Activated naive CD4-positive, alpha-beta T cell treated with anti-CD3 and anti-CD28 coated beads, Interleukin-2, amount 50 U/mL, for 72 hours (primary cell): ENCODE measurements around the gene SLC38A10. TPM values are rescaled to one million over a fixed set of nuclear protein-coding genes. Genes with fewer than 3 reads are reported as not detected.
"Not testable (repeated sequence)": the region's sequence is repeated elsewhere in the genome, so short reads cannot be mapped to it uniquely, and the experiment has no call there.

ENCODE experiments used
- ATAC-seq, 2 donors: fragments of 150-1000 bp; cut with Tn5 transposase; 2 replicates each; pipeline ENCODE4 v1.10.0; 2021; ENCODE audit warnings: mild to moderate bottlenecking in 2 of 2, moderate library complexity in 2 of 2
- DNase-seq, 2 donors: peaks; one replicate each; pipeline ENCODE4 v3.0.0; 2021 to 2022; ENCODE audit warnings: low spot score in 2 of 2
- H3K27ac Mint-ChIP-seq, 2 donors: one replicate each; pipeline ENCODE4 v1.8.0; 2022; ENCODE audit warnings: mild to moderate bottlenecking in 2 of 2, mixed read lengths in 2 of 2
- H3K36me3 Mint-ChIP-seq, 2 donors: one replicate each; pipeline ENCODE4 v1.8.0; 2022; ENCODE audit warnings: mixed read lengths in 2 of 2
- H3K9me3 Mint-ChIP-seq, 2 donors: one replicate each; pipeline ENCODE4 v1.8.0; 2022; ENCODE audit warnings: mixed read lengths in 2 of 2
- total RNA-seq, 2 donors: library from RNA; stranded (reverse); gene quantifications; one replicate each; pipeline ENCODE4 v1.2.3, GENCODE V29; 2022

Gene SLC38A10
- total RNA-seq, 2 donors from 2014 or later: 19.9 to 72.0 TPM

GRCh38 chr17:81322271-81323082 lies 27.4 kb upstream of the SLC38A10 start:
- no peaks in the 10 kb centered on the region for H3K36me3 Mint-ChIP-seq
- no peak overlapping the region for H3K27ac Mint-ChIP-seq
- no peaks in the 10 kb centered on the region for H3K9me3 Mint-ChIP-seq
- peak; percentile 82 to 95 for ATAC-seq
- peak in 1 of 2 donors; percentile 66 for DNase-seq

GRCh38 chr17:81317961-81318605 lies 23.0 kb upstream of the SLC38A10 start:
- DNase-seq (no peak), ATAC-seq (no peak)
- Mint-ChIP-seq H3K9me3 (no peaks in the 10 kb centered on the region), H3K36me3 (no peaks in the 10 kb centered on the region), H3K27ac (no peak overlapping the region)

GRCh38 chr17:81317530-81317821 lies 22.4 kb upstream of the SLC38A10 start:
- ATAC-seq: no peak

GRCh38 chr17:81315885-81316391 lies 20.8 kb upstream of the SLC38A10 start:
- no peaks in the 10 kb centered on the region for H3K9me3 Mint-ChIP-seq
- no peak overlapping the region for H3K27ac Mint-ChIP-seq
- H3K36me3 Mint-ChIP-seq: no peaks in the 10 kb centered on the region
- DNase-seq: no peak
- no peak for ATAC-seq

More at GRCh38 chr17:81317530-81317821, 22.4 kb upstream of the SLC38A10 start:
- Mint-ChIP-seq H3K27ac (no peak overlapping the region), H3K9me3 (no peaks in the 10 kb centered on the region), H3K36me3 (no peaks in the 10 kb centered on the region)
- no peak for DNase-seq

GRCh38 chr17:81315129-81315884 lies 20.2 kb upstream of the SLC38A10 start:
- no peak for DNase-seq

GRCh38 chr17:81314398-81315081 lies 19.4 kb upstream of the SLC38A10 start:
- Mint-ChIP-seq H3K36me3 (no peaks in the 10 kb centered on the region), H3K27ac (no peak overlapping the region), H3K9me3 (no peaks in the 10 kb centered on the region)
- ATAC-seq (no peak), DNase-seq (no peak)

More at GRCh38 chr17:81315129-81315884, 20.2 kb upstream of the SLC38A10 start:
- no peak overlapping the region for H3K27ac Mint-ChIP-seq
- no peak for ATAC-seq
- H3K9me3 Mint-ChIP-seq: no peaks in the 10 kb centered on the region
- no peaks in the 10 kb centered on the region for H3K36me3 Mint-ChIP-seq

GRCh38 chr17:81313776-81314397 lies 18.8 kb upstream of the SLC38A10 start:
- no peak for DNase-seq
- Mint-ChIP-seq H3K9me3 (no peaks in the 10 kb centered on the region), H3K27ac (no peak overlapping the region), H3K36me3 (no peaks in the 10 kb centered on the region)
- ATAC-seq: no peak

- no peaks in the 10 kb centered on the region for H3K36me3 Mint-ChIP-seq
- H3K27ac Mint-ChIP-seq: no peak overlapping the region
- ATAC-seq (no peak), DNase-seq (no peak)
- H3K9me3 Mint-ChIP-seq: no peaks in the 10 kb centered on the region
These were observed 17.7 kb upstream of the SLC38A10 start for GRCh38 chr17:81312624-81313325.

GRCh38 chr17:81311946-81312345 lies 16.8 kb upstream of the SLC38A10 start:
- Mint-ChIP-seq H3K36me3 (no peaks in the 10 kb centered on the region), H3K9me3 (no peaks in the 10 kb centered on the region), H3K27ac (no peak overlapping the region)
- ATAC-seq (no peak), DNase-seq (no peak)

GRCh38 chr17:81310949-81311550 lies 15.9 kb upstream of the SLC38A10 start:
- DNase-seq (no peak), ATAC-seq (no peak)
- no peak overlapping the region for H3K27ac Mint-ChIP-seq
- H3K9me3 Mint-ChIP-seq: no peaks in the 10 kb centered on the region
- H3K36me3 Mint-ChIP-seq: no peaks in the 10 kb centered on the region

- Mint-ChIP-seq H3K9me3 (no peaks in the 10 kb centered on the region), H3K27ac (no peak overlapping the region), H3K36me3 (no peaks in the 10 kb centered on the region)
- ATAC-seq: no peak
- DNase-seq: no peak
These were observed 15.0 kb upstream of the SLC38A10 start for GRCh38 chr17:81309859-81310839.

- ATAC-seq (peak; percentile 41 to 73), DNase-seq (peak in 1 of 2 donors; percentile 36)
- H3K36me3 Mint-ChIP-seq: no peaks in the 10 kb centered on the region
- no peak overlapping the region for H3K27ac Mint-ChIP-seq
- H3K9me3 Mint-ChIP-seq: no peaks in the 10 kb centered on the region
These were observed 14.2 kb upstream of the SLC38A10 start for GRCh38 chr17:81309140-81309858.

GRCh38 chr17:81308784-81309139 lies 13.7 kb upstream of the SLC38A10 start:
- not testable (repeated sequence) for H3K36me3 Mint-ChIP-seq, ATAC-seq, H3K9me3 Mint-ChIP-seq, H3K27ac Mint-ChIP-seq, DNase-seq
